Activated naive CD4-positive, alpha-beta T cell (primary cell): ENCODE measurements around the gene SORBS1.

Experiments used
- DNase-seq, 4 experiments: peaks; one replicate each; lab custom pipeline; 2025; lab: John Stamatoyannopoulos, UW

SORBS1 gene

DNA sequence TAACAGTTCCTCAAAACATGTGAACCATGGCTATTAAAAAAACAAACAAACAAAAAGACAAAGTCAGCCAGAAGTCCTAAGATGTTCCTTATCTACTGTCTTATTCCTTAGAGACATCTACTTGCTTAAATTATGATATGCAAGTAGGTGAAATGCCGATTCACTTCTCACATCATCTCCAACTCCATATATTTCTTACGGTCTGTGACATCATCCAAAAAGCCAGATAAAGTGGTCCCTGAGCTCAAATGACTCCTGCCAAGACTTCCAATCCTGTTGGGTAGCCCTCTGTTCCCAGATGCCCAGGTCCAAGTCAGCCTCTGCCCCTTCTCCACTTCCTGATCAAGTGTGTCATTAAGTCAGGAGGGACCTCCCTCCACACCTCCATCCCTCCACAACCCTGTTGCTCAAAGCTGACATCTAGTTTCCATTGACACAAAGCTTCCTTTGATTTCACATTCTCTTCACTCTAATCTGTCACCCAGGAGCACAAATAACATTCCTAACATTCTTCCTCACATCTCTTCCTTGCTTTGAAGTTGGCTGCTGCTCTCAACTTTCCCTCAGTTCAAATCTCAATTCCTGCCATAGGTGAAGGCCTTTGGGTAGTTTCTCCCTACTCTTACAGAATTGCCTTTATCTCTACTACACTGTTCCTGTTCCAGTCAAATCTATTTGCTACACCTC lies 214.3 kb downstream of the SORBS1 start:
- DNase-seq, result no peak

DNA sequence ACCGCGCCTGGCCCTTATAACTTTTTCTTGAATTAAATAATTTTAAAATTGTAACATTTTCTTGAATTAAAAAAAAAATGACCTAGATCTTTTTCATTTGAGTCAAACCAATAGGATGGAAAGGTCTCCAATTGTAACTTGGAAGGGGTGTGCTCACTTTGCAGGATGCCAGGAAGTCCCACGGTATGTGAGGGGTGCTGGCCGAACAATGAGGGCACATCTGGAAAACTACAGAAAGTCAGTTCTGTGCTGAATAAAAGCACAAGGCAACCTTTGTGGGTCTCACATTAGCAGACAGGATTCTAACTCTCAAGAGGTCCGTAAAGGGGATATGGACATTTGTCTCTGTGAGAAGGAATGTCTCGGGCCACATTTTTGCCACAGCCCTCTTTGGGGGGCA lies 217.6 kb downstream of the SORBS1 start:
- no peak for DNase-seq

DNA sequence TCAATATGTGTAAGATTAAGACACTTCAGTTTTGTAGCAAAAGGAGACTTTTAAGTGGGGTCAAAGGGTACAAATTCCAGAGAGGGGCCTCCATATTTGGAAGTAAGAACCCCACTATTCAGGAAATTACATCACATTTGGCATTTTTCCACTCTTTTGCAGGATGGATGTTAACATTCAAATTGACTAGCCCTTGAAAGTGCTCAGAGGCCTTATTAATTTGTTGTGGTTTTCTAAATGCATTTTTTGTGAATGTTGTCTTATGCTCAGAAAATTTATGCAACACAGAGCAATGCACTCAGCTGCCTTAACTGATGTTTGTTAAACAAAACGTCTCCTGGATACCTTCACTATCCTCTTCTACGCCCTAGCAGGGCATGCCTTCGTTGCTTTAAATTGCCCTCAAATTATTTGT lies 219.4 kb downstream of the SORBS1 start:
- DNase-seq, result no peak

DNA sequence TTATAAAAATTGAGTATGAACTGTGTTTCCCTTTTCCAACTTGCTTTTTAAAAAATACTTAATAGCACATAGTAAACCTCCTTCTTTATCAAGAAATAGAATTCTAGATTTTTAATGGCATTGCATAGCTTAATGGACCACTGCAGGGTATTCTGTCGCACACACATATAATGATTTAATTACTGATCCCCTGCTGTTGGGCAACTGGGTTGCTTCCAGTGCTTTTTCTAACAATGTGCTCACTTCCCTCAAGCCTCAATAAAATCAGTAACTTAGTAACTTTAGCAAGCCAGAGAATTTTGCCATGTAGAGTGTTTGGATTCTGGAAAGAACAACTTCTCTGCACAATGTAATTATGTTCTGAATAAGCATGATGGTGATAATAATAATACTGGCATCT lies 221.3 kb downstream of the SORBS1 start:
- DNase-seq, result no peak

DNA sequence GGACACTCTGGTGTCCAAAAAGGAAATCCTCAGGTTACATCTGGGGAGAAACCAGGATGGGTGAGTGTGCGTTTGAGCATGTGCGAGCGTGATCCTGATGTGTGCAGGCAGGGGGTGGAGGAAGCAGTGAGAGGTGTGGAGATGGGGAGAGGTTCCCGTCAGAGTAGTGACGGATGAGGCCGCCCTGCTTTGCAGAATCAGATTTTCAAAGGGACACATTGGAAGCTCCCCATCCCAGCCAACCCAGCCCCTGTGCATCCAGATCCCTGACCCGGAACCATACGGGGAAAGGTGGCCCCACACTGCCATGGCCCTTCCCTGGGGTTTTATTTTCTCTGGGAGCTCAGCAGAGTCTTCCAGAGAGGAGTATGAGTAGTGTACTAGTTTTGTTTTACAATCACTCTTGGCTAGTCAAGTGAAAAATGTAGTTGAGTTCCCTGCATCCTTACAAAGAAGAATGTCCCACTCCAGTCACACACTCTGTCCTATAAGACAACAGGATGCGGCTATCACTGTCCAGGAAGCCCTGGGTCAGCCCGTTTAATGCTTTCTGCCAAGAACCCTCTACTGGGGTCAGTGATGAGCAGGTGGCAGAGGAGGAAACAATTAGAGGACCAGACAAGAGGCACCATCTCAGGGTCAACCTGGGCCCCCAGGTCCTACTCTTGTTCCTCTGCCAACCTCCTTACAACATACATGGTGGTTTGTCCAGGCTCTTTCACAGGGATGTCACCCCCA lies 223.6 kb downstream of the SORBS1 start:
- no peak for DNase-seq

DNA sequence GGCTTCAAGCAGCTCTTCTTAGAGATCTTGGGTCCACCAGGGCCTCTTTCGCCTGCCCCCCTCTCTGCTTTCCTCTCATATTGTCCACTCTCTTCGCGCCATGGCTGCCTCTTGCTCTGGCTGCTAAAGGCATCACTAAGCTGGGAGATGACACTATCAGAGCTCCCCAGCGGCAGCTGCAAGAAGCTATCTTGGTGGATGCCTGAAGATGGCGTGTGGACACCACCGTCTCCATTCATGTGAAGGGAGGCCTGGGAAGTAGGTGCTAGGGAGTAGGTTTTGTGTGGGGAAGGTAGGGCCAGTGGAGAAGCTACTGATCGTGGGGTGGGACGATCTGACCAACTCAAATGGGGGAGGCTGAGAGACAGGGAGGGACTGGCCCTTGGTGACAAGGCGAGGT lies 224.5 kb downstream of the SORBS1 start:
- no peak for DNase-seq

DNA sequence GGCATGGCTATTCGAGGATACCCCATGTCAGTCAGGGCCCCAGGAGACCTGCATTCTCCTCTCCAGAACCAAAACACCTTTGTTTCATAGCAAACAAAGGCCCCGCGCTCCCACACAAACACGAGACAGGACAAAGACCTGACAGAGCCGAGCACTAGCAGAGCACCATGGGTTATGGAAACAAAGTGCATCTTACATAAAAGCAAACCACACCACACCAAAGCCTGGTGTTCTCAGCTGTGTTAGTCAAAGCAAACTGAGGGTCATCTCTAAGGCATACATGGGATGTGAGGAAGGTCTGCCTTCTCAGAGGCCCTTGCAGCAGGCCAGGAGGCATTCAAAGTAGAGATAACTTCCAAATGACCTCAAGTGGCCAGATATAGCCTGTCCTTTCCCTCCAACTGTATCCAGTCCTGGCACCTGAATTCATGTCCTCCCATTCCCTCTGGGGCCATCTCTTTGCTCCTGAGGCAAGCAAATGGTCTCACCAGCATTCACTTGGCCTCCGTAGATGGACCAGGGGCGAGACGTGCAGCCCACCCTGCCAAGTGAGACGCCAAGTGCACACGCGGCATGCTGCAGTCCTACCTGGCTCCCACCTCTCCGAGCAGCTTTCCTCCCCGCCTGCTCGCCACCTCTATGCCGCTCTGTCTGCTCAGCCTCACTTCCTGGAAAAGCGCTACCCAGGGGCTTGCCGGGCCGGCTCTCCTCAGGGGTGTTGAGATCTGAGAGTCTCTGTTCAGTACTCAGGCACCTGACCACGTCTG lies 225.1 kb downstream of the SORBS1 start:
- DNase-seq, result no peak

DNA sequence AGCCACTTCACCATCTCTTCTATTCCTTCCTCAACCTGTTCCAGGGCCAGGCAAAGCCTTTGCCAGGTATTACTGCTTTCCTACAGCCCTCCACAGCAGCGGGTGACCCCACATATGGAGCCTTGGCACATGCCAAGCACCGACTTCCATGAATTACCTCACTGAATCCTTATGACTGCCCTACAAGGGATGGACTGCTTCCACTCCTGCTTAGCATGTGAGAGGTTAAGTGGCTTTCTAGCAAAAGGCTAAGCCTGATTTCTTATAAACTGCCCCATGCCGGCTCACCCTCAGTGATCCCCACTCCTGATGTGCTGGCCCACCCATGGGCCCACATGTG lies 226.4 kb downstream of the SORBS1 start:
- DNase-seq, result no peak

DNA sequence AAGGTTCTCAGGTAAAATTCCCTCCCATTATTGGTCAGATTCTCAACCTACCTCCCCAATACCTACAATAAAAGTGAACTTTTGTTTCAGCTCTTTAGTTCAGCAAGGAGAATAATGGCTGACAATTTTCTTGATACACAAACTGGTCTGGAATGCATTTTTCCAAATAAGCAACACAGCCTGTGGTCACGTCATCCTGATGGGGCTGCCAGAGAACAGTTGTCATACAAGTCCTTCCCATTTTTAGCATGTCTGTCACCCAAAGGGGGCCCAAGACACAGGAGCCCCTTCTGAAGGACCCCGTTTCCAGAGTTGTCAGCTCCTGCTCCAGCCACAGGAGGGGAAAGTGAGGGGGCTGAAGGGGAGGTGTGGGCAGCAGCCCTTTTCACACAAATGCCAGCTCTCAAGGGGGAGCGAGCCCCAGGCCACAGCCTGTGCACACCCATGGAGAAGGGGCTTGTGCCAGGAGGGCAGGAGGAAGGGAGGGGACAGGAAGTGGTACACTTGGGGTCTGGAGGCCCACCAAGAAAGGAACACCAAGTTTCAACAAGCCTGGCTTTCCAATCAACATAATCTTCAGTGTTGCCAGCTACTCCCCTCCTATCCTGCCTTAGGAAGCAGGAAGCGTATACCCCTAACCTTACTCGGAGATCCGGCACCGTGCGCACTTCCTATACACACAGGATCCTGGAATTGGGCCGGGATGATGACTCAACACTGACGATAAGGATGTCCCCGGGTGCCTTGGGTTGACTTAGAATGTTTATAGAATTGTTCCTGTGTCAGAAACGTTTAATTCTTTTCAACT lies 227.0 kb downstream of the SORBS1 start:
- no peak for DNase-seq

DNA sequence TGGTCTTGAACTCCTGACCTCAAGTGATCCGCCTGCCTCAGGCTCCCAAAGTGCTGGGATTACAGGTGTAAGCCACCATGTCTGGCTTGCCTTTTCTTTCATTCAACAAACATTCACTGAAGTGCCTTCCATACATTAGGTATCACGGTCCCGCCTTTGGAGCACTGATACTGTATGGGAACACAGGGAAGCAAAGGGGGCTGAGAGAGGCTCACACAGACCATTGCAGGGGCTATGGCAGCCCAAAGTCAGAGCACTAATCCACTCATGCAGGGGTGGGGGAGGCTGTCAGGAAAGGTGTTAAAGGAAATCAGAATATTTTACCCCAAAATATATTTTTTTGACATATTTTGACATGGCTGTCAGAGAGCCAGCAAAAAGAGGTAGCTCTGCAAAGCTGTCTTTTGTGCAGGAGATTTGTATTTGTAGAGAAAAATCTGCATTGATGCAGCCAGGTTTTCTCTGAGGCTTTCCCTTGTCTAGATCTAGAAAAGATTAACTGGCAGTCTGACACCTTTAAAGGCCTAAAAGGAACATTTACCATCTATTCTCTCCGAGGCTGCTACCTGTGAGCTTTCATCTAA lies 228.4 kb downstream of the SORBS1 start:
- DNase-seq, result no peak

DNA sequence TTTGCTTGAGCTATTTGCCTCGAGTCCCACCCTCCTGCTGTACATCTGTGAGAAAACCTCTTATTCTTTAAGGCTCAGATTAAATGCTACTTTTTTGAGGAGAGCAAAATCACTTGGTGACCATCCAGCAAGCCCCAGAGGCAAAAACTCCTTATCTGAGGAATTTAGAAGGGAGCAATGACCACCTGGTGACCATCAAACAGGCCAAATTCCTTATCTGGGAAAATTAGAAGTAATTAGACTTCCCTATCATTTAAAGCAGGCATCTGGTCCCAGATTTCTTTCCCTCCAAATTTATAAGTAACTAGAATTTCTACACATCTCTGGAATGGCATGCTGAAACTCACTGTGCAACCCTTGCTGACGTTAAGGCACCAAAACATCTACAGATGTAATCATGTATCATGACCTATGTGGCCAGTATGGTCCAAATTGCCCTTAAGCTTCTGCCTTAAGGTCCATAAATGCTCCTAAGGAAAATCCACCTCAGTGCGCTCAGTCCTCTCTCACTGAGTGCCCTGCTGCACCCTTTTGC lies 229.5 kb downstream of the SORBS1 start:
- no peak for DNase-seq

DNA sequence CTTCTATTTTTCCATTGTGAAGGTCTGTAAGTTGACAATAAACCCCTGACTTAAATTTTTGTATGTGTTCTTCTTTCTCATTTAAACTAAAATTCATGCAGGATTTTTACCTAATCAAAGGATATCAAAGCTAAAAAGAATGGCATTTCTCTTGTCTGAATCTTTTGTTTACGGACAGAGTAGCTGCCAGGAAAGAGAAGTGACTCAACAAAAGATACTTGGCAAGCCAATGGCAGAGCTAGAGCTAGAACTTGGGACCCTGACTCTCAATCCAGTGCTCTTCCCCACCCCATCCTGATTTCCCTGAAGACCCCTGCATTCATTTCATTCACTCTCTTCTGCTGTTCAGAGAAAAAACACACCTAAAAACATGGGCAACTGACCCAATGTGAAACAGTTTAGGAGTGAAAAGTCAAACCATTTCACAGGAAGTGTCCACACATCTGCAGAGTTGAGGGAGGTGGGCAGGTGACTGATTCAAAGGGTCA lies 230.2 kb downstream of the SORBS1 start:
- DNase-seq, result no peak

DNA sequence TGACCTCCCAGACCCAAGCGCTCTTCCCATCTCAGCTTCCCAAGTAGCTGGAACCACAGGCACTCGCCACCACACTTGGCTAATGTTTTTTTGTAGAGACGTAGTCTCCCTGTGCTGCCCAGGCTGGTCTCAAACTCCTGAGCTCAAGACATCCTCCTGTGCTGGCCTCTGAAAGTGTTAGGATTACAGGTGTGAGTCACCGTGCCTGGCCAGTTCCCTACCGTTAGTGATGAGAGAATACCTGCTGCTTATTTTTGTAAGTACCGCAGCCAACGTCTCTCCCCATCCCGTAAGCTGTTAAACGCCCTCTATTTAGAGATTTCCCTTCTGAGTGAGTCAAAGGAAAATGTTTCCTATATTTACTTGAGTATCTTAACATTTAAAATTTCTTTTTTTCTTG lies 231.9 kb downstream of the SORBS1 start:
- no peak for DNase-seq

DNA sequence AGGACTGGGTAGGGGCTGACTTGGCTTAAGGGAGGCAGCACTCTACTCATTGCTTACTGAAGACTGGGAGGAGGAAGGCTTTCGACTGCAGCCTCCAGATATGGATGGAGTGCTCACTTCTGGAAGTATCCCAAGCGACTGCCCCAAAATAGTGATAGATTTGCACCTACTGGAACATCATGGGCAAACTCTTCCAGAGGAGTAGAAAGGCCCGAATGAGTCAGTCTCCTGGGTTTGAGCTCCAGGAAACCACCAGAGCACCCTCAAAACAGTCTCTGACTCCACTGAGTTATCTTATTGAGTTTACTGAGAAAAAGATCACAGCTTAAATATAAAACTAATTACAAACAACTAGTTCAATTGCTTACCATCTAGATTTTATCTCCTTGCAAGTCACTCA lies 233.2 kb downstream of the SORBS1 start:
- no peak for DNase-seq

DNA sequence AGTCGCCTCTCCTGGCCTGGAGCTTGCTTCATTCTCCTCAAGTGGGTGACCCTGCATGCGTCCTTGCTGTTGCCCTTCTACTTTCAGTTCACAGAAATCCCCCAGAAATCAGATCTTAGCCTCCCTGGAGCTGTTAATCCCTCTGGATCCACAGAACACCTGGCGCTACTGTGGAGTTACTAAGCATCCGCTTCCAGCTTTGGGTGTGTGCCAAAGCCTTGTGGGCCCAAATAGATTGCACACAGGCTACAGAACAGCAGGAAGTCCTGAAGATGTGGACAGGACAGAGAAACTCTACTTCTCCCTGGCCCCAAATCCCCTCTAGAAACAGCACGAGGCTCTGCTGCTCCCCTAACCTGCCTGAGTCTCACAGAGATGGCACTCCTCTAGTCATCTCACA lies 233.8 kb downstream of the SORBS1 start:
- no peak for DNase-seq

DNA sequence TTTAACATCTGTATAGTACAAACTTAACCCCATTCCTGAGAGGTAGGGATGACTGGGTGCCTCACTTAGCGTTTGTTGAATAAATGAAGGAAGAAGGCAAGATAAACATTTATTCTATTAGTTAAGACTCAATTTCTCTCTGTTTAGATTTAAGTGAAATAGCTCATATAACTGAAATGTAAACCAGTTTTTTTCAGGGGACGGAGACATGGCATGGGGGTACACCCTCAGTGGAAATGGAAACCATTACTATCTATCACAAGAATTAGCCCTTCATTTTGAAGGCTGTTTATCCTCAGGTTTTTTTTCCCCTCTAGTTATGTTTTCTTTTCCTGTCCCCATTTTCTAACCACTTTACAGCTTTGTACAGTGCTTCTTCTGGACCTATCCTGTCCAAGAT lies 234.8 kb downstream of the SORBS1 start:
- no peak for DNase-seq

DNA sequence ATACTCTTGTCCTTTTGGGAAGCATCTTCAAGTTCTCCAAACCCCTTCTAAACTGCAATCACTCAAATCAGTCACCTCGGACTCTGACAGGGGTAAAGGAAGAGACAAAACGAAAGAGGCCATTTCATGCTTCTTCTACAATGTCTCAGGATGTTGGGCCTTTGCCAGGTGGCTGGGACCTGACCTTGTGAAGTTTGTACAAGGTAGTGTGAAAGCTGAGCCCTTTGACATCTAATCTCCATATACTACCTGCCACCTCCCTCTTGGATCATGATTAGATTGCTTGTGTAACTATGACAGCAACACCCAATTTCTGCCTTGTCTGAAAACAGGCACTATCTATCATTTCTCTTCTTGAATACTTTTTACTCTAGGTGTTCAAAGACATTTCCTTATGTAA lies 235.3 kb downstream of the SORBS1 start:
- DNase-seq, result no peak

DNA sequence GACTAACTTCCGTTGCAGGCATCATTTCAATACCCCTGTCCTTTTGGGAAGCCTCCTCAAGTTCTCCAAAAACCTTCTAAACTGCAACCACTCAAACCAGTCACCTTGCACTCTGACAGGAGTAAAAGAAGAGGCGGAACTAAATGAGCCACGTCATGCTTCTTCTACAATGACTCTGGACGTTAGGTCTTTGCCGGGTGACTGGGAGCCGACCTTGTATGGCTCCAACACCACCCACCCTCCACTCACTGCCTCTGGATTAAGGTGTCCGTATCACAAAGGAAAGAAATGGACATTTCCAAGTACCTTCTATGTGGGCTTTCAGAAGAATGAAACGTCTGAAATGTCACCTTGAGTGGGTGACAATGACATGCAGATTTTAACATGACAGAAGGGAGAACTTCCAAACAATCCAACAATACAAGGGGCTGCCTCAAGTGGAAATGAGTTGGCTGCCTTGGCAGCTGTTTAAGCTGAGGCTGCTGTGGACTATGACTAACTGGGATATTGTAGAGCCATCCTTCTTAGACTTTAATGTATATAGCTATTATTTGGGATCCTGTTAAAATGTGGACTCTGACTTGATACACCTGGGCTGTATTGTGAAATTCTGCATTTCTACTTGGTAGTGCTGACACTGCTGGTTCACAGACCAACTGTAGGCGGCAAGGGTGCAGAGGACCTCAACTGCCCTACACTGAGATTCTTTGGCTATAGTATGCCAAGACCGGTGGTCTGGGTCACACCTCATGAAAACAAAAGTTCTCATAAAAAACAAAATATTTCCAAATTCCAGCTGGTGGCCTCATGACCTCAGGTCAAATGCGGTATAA lies 236.5 kb downstream of the SORBS1 start:
- no peak for DNase-seq

DNA sequence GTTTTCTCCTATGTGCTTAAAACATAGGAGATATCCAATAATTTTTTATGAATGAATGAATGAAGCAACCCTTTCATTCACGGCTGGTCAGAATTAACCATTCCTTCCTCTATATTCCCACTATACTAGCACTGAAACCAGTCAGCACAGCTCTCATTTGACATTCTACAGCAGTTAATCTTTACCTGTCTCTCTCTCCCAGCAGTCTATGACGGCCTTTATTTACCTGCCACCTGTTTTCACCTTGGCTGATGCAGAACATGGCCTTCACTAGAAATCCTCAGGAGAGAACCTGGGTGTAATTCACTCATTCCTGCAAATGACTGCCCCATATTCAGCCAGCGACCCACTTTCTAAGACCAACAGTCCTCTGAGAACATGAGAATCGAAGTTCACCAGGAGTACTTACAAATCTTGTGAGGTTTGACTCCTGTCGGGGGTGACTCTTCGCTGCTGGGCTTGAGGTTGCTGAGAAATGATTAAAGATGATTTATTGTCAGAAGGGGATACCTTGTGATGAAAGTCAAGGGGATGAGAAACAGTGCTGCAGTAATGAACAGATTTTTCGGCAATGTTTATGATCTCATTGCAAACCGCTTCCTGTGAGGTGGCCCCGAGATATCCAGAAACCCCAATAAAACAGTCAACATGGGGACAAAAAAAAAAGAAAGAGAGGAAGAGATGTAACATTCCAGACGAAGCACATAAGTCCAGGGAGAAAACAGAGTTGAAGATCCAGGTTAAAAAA lies 239.4 kb downstream of the SORBS1 start:
- DNase-seq, result no peak

DNA sequence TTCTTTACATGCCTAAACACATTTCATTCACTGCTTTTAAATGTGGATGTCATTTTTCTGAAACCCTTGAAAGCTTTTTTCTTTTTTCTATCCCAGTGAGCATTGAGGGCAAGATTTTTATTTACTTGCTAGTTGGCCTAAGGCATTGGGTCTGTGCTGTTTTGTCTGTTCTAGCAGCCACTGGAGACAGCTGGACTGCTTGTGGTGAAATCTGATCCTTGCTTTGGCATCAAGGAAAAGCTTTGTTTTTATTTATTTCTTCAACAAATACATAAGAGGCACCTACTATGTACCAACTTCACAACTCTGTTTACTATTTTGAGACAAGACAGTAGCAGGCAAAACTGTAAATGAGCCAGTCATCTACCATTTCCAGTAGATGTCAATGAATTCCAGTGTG lies 241.9 kb downstream of the SORBS1 start:
- DNase-seq, result no peak
